Measurements from ENCODE around the gene OBSCN.
"Not testable (repeated sequence)": the region's sequence is repeated elsewhere in the genome, so short reads cannot be mapped to it uniquely, and the experiment has no call there.

OBSCN gene

DNA sequence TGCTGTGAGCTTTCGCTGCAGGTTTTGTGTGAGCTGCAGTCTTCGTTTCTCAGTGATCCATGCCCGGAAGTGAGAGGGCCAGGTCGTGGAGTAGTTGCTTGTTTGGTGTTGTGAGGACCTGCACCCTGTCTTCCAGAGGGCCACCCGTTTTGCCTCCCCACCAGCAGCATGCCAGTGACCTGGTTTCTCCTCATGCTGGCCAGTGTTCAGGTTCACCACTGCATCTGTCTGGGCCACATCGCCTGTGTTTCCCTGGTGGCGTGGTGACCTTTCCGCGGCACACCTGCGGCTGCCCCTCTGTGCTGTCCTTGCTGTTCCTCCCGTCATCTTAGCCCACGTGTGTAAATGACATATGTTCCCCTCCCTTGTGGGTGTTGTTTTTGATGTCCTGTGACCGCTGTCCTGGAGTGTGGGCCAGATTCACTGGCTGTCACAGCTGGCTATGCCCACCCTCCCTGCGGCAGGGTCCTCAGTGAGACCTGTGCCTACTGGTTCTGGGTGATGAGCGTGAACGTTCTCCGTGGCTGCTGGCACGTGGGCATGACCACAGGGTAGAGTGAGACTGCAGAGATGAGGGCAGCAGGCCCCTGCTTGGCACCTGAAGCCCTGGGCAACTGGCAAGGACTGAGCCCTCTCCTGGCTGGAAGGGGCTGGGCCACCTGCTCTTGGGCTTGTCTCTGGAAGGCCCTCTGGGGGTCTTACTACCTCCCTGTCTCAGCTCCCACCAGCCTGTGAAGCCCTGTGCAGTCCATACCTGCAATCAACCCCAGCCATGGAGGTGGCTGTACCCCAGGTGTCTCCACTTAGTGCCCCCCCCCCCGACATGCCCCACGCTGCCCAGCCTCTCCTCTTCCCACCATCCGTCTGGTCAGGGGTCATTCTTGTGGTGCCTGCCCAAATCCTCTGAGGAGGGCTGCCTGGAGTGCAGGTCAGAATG, 35.0 kb upstream of the OBSCN start:
- no peak for DNase-seq (ENCODE audit: low read depth in 2 of 2)

DNA sequence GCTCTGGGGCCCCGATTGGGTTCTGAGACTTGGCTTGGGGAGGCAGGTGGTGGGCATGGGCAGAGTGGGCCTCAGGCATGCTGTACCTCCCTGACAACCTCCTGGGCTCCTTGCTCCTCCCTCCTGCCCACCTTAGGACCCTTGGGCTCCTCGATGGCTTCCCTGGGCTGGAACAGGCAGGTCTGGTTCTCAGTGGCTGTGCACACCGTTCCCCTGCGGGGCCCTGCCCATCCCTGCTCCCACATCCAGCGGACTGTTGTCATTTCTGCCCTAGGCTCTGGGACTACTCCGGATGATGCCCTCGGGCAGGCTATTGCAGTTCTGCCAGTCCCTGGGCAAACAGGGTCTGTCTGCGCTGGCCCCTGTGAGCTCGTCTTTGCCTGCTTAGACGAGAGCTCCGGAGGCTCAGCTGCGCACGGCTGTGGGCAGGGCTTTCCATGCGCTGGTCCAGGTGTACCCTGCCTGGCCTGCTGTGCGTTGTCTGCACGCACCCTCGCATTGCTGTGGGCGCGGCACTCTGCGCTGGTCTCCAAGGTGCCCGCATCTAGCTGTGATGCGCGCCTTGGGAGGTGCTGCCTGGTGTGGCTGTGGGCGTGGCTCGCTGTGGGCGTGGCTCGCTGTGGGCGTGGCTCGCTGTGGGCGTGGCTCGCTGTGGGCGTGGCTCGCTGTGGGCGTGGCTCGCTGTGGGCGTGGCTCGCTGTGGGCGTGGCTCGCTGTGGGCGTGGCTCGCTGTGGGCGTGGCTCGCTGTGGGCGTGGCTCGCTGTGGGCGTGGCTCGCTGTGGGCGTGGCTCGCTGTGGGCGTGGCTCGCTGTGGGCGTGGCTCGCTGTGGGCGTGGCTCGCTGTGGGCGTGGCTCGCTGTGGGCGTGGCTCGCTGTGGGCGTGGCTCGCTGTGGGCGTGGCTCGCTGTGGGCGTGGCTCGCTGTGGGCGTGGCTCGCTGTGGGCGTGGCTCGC, 34.0 kb upstream of the OBSCN start:
- DNase-seq (ENCODE audit: low read depth in 2 of 2), result not testable (repeated sequence)

DNA sequence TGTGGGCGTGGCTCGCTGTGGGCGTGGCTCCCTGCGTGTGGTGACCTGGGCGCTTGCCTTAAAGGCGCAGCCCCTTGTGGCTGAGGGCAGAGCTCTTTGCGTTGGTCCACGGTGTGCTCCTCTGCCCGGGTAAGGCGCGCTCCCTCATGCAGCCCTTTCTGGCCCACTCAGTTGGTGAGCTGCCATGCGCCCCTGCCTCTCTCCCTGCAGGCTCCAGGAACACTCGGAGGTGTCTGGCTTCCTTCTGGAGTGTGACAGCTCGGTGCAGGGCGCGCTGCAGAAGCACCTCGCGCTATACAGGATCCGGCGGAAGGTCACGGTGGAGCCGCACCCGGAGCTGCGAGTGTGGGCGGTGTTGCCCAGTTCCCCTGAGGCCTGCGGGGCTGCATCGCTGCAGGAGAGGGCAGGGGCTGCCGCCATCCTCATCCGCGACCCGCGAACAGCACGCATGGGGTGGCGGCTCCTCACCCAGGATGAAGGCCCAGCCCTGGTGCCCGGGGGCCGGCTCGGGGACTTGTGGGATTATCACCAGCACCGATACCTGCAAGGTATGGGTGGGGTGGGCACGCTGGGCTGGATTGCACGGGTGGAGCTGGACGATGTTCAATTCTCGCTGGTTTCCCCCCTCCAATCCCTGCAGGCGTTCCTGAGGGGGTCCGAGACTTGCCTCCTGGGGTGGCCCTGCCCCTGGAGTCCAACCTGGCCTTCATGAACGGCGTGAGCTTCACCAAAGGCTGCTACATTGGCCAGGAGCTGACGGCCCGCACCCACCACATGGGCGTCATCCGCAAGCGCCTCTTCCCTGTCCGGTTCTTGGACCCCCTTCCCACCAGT, 33.1 kb upstream of the OBSCN start:
- peak in 1 of 2 donors; percentile 20 for DNase-seq (ENCODE audit: low read depth in 2 of 2)

DNA sequence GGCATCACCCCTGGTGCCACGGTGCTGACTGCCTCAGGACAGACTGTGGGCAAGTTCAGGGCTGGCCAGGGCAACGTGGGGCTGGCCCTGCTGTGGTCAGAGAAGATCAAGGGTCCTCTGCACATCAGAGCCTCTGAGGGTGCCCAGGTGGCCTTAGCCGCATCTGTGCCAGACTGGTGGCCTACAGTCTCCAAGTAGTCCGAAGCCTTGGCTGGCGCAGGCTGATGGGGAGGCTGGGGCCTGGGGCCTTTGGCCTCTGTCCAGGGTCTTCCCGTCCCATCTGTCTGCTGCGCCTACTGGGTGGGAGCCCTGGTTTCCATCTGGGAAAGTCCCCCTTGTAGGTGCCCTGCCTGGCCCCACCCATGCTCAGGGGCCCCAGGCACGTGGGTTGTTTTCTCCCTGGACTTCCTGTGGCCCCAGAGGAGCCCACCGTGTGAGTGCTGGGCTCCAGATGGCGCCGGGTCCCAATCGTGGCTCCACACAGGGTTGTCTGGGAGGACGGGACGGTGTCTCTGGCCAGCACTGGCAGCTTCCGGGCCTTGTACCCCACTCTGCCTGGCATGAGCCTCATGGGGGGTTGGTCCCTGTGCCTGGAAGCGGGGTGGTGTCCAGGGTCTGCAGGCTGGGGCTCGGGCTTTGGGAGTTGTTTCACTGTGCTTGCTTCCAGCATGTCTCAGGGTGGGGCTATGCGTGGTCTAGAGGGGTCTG, 32.4 kb upstream of the OBSCN start:
- no peak for DNase-seq (ENCODE audit: low read depth in 2 of 2)

DNA sequence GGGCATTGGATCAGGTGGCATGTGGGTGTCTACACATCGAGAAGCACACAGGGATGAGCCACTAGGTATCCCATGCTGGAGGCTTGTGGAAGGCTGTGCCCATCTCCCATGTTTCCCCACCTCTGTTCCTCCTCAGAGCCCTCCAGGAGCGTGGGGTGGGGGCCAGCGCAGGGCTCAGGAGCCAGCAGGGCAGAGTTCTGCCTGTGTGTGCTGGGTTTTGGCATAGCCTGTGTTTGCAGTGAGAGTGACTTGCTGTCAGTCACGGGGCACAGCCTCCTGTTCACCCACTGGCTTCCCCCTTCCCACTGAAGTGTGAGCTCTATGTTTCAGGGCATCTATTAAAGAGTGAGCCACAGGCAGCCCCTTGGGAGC, 31.8 kb upstream of the OBSCN start:
- no peak for DNase-seq (ENCODE audit: low read depth in 2 of 2)

DNA sequence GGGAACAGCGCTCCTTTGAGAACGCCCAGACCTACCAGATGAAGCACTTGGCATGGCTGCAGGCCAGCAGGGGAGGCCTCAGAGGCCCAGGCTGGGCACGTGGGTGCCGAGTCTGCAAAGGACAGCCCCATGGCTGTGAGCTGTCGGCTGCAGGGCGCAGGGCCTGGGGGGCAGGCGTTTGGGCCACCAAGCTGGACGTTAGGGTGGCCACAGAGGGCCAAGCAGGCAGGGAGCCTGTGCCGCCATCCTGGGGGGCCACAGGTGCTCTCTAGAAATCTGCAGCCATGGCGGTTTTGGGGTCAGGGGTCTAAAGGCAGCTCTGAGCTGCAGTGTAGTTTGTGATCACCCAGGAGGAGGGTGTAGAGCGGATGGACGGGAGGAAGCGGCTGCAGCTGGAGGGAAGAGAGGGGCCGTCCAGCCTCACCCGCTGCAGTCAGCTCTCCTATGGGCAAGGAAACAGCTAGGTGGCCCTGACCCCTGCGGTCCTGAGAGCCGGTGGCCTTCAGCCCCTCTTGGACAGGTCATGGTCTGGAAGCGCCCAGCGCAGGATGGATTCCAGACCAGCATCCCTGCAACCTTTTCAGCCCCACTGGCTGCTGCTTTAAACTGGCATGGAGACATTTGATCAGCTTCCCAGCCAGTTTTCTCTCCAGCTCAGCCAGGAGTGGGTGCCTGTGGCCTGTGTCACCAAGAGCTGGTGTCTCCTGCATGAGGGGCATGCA, 31.2 kb upstream of the OBSCN start:
- no peak for DNase-seq (ENCODE audit: low read depth in 2 of 2)

DNA sequence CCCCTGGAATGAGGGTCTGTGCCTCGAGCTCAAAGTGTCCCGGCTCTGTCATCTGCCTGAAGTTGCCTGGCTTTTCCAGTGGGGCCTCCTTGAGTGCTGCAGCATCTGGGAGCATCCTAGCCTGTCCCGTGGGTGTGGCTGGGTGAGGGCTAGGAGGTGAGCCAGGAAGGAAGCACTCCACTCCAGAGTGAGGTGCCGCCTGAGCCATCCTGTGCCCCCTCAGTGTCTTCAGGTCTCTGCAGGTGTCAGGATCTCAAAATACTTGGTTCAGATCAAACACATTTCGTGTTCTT, 30.7 kb upstream of the OBSCN start:
- no peak for DNase-seq (ENCODE audit: low read depth in 2 of 2)

DNA sequence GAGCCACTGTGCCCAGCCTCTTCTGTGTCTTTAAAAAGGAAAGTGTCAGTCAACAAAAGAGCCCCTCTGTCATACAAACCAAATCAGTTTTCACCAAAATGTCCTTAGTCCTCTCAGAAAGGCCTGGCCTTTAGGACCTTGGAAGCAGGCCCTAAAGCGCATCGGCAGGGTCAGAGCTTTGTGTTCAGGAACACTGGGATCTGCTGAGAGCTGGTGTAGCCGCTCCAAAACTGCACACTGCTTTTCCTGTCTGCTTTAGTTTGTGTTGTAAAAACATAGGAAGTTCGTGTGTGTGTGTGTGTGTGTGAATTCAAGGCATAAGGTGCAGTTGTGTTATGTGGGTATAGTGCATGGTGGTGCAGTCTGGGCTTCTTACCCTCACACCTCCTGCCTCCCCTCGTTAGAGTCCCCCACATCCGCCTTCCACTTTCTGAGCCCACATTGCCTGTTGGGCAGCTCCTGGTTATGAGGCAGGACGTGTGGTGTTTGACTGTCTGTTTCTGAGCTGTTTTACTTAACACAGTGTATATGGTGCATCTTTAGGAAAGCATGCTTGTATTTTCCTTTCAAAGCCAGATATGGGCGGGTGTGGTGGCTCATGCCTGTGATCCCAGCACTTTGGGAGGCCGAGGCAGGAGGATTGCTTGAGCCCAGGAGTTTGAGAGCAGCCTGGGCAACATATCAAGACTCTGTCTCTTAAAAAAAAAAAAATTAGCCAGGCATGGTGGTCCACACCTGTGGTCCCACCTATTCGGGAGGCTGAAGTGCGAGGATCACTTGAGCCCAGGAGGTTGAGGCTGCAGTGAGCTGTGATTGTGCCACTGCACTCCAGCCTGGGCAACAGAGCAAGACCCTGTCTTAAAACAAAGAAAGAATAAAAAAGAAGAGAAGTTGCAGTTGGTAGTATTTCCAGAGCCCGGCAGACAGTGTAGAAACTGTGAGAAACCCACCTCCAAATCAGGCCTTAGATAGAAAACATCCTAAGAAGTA, 29.8 kb upstream of the OBSCN start:
- DNase-seq (ENCODE audit: low read depth in 2 of 2), result no peak

DNA sequence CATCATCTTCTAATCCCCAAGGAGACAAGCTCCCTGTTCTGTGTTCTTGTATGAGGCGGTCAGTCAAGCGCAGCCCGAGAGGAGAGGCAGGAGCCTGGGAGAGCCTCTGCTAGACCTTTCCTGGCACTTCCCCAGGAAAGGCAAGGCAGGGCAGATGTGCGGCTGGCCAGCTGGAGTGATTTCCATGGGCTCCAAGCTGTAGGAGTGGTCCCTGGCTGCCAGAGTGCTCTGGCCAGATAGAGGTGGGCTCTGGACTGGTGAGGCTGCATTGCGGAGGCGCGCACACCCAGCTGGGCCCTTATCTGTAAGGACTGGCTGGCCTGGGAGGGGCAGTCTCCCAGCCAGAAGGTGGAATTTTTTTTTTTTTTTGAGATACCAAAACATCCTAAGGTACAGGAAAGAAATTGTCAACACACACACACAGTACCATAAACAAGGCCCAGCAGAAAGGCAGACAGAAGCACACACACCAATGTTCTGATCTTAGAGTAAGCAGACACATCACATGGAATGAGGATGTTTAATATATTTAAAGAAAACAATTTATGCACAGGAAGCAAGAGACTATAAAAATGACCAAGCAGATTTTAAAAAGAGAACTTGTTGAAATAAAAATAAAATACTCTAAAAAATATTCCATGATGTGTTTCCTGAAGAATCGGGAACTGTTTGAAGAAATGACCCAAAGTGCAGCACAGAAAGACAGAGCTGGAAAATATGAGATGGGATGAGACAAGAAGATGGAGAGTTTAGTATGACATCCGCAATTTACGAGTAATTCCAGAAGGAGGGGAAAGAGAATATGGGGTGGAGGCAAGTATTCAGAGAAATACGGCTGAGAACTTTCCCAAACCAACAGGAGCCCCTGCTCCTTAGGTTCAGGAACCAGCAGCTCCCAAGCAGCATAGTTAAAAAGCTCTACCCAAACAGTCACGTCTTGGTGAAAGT, 28.8 kb upstream of the OBSCN start:
- DNase-seq (ENCODE audit: low read depth in 2 of 2), result no peak

DNA sequence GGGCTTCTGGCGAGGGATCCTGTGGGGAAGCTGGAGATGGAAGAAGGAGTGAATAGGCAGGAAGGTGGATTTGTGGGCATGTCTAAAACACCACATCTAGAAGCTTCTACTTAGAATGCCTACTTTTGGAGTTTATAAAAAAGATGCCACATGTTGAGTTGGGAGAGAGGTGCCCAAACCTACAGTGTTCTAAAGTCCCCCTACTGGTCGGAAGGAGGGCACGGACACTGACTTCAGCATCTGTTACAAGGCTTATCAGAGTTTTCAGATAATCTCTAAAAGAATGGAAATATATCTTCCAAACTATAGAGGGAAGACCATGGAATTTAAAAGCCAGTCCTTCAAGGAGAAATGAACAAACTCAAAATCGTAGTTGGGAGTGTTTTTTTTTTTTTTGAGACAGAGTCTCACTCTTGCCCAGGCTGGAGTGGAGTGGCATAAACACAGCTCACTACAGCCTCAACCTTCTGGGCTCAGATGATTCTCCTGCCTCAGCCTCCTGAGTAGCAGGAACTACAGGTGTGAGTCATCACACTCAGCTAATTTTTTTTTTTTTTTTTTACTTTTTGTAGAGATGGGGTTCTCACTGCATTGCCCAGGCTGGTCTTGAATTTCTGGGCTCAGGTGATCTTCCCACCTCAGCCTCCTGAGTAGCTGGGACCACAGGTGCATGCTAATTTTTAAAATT, 27.4 kb upstream of the OBSCN start:
- no peak for DNase-seq (ENCODE audit: low read depth in 2 of 2)

DNA sequence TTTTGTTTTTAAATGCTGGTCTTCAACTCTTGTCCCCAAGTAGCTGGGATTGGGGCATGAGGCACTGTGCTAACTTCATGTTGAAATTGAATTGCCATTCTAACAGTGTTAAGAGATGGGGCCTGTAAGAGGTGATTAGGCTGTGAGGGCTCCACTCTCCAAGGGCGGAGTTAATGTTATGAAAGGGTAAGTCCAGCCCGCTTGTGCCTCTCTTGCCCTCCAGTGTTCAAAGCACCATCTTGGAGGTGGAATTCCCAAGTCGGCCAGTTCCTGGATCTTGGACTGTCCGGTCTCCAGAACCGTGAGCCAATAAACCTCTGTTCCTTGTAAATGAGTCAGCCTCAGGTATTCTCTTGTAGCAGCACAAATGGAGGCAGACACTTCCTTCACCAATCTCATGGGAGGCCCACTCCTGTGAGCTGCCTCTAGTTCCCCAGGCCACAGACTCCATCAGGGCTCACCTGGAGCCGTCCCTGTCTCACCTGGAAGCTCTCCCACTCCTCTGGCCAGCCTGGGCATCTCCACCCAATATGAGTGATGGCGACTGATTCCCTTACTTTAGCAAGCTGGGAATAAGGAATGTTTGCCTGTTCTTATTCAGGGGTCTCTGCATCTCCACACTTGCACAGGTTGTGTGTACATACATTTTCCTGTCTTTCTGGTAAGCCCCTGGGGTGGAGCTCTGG, 26.7 kb upstream of the OBSCN start:
- DNase-seq (ENCODE audit: low read depth in 2 of 2), result no peak

DNA sequence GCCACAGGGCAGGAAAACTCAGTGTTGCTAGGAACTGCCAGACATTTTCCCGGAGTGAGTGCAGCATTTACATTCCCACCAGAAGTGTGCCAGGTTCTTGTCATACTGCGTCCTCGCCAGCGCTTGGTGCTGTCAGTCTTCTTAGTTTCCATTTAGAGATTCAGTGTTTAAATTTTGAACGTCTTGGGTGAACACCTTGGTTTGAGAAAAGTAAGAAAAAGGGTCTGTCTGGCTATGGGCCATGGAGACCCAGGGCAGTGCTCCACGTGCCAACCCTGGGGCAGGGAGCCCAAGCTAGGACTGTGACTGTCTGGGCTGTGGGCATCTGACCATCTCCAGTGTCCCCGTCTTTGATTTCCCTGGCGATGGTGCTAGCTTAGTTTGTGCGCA, 26.2 kb upstream of the OBSCN start:
- DNase-seq (ENCODE audit: low read depth in 2 of 2), result no peak

DNA sequence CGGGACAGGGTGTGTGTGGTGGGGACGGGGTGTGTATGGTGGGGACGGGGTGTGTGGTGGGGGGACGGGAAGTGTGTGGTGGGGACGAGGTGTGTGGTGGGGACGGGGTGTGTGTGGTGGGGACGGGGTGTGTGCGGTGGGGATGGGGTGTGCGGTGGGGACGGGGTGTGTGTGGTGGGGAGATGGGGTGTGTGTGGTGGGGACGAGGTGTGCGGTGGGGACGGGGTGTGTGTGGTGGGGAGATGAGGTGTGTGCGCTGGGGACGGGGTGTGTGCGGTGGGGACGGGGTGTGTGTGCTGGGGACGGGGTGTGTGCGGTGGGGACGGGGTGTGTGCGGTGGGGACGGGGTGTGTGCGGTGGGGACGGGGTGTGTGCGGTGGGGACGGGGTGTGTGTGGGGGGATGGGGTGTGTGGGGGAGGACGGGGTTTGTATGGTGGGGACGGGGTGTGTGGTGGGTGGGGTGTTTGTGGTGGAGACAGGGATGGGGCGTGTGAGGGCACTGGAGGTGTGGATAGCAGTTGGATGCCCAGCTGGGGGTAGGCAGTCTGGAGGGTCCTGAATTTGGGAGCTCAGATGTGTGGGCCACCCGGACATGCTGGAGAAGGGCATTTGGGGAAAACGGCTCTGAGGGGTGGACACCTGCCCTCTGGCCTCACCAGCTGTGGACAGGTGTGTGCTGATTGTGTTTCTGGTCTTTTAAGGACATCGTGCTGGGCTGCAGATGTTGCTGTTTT, 25.4 kb upstream of the OBSCN start:
- no peak for DNase-seq (ENCODE audit: low read depth in 2 of 2)

DNA sequence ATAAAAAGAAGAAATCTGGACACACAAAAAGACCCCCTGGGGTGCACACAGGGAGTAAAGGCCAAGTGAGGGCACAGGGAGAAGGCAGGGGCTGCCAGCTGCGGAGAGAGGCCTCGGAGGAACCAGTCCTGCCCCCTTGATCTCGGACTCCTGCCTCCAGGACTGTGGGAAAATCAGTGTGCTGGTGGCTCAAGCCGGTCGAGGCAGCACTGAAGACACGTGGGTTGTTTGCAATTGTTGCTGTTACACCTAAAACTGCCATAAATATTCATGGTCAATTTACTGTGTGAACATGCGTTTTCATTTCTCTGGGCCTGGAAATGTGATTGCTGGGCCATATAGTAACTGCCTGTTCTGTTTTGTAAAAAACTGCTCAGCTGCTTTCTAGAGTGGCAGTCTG, 23.7 kb upstream of the OBSCN start:
- no peak for DNase-seq (ENCODE audit: low read depth in 2 of 2)

DNA sequence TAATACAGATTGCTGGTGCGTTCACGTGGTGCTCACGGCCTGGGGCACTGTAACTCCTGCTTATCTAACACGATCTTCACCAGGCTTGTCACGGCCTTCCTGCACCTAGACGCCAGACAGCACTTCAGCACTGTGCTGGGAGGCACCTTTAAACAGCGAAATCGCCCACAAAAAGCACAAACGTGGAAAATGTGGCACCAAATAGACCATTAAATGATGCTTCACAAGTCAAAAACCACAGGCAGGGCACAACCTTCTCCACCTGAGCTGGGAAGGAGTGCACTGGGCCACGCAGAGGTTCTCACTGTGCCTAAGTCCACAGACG, 22.2 kb upstream of the OBSCN start:
- no peak for DNase-seq (ENCODE audit: low read depth in 2 of 2)

DNA sequence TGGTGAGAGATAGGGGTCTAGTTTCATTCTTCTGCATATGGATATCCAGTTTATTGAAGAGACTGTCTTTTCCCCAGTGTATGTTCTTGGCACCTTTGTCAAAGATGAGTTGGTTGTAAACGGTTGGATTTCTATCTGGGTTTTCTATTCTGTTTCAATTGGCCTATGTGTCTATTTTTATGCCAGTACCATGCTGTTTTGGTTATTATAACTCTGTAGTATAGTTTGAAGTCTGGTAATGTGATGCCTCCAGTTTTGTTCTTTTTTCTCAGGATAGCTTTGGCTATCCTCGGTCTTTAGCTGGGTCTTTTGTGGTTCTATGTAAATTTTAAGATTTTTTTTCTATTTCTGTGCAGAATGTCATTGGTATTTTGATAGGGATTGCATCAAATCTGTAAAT, 19.6 kb upstream of the OBSCN start:
- not testable (repeated sequence) for DNase-seq (ENCODE audit: low read depth in 2 of 2)

DNA sequence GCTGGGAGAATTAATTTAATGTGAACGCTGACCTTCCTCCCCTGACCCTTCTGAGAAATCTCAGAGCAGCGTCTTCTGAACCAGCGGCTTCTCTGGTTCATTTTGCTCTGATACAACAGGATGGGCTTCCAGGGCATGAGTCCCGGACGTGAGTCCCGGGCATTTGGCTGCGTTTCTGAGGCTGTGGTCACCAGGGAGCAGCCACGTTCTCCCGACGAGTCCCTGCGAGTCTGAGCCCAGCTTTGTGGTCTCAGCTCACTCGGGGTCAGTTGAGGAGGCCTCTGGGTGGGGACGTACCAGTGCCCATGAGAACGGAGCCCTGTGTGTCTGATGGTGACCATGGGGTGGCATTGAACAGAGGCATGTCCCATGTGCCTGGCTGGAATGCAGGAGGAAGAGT, 17.7 kb upstream of the OBSCN start:
- DNase-seq (ENCODE audit: low read depth in 2 of 2), result no peak

All from stimulated activated CD8-positive, alpha-beta memory T cell treated with anti-CD3 and anti-CD28 coated beads, Interleukin-2, amount 100 ng/mL, for 1 hour (primary cell).